ENCODE results near the gene SIK2. TPM values are rescaled to one million over a fixed set of nuclear protein-coding genes. Genes with fewer than 3 reads are reported as not detected.

SIK2 gene
- total RNA-seq, 1 donor from 2014 or later, result 16.3 TPM

GRCh38 chr11:111722501-111722900 is 120.3 kb downstream of the SIK2 start:
- H3K9me3 ChIP-seq (replicated peaks), result no peaks in the 10 kb centered on the region
- intact Hi-C loops (cut with micrococcal nuclease), result no loop called here

GRCh38 chr11:111723595-111723994 is 121.3 kb downstream of the SIK2 start:
- intact Hi-C loops (cut with micrococcal nuclease), result no loop called here
- DNase-seq, result no peak

More at GRCh38 chr11:111722501-111722900, 120.3 kb downstream of the SIK2 start:
- H3K4me1 ChIP-seq, result peaks cover 27% of the 10 kb centered on the region
- H3K4me3 ChIP-seq, result no peak overlapping the region
- H3K36me3 ChIP-seq, result peaks cover 90% of the 10 kb centered on the region
- no peak overlapping the region for H3K27ac ChIP-seq (replicated peaks)
- H3K27me3 ChIP-seq (ENCODE audit: low read depth), result no peaks in the 10 kb centered on the region
- TF ChIP-seq CTCF (IDR thresholded peaks at IDR 0.05; ENCODE audit: borderline replicate concordance), result no peak
- DNase-seq, result no peak

GRCh38 chr11:111724615-111725129 is 122.4 kb downstream of the SIK2 start:
- intact Hi-C loops (cut with micrococcal nuclease), result no loop called here

More at GRCh38 chr11:111723595-111723994, 121.3 kb downstream of the SIK2 start:
- Histone ChIP-seq H3K36me3 (peaks cover 88% of the 10 kb centered on the region), H3K27ac (replicated peaks) (peak overlapping the region; percentile 19), H3K4me1 (peaks cover 22% of the 10 kb centered on the region), H3K9me3 (replicated peaks) (no peaks in the 10 kb centered on the region), H3K4me3 (no peak overlapping the region), H3K27me3 (ENCODE audit: low read depth) (no peaks in the 10 kb centered on the region)
- TF ChIP-seq CTCF (IDR thresholded peaks at IDR 0.05; ENCODE audit: borderline replicate concordance), result no peak

GRCh38 chr11:111725621-111726020 is 123.4 kb downstream of the SIK2 start:
- no peak for TF ChIP-seq CTCF (IDR thresholded peaks at IDR 0.05; ENCODE audit: borderline replicate concordance)
- intact Hi-C loops (cut with micrococcal nuclease), result no loop called here
- Histone ChIP-seq H3K27me3 (ENCODE audit: low read depth) (no peaks in the 10 kb centered on the region), H3K27ac (replicated peaks) (no peak overlapping the region), H3K4me1 (peaks cover 31% of the 10 kb centered on the region), H3K4me3 (no peak overlapping the region), H3K9me3 (replicated peaks) (no peaks in the 10 kb centered on the region), H3K36me3 (peaks cover 69% of the 10 kb centered on the region)
- DNase-seq, result no peak

More at GRCh38 chr11:111724615-111725129, 122.4 kb downstream of the SIK2 start:
- H3K27ac ChIP-seq (replicated peaks), result no peak overlapping the region
- H3K4me3 ChIP-seq, result no peak overlapping the region
- peaks cover 27% of the 10 kb centered on the region for H3K4me1 ChIP-seq
- H3K36me3 ChIP-seq, result peaks cover 79% of the 10 kb centered on the region
- H3K27me3 ChIP-seq (ENCODE audit: low read depth), result no peaks in the 10 kb centered on the region
- TF ChIP-seq CTCF (IDR thresholded peaks at IDR 0.05; ENCODE audit: borderline replicate concordance), result no peak
- H3K9me3 ChIP-seq (replicated peaks), result no peaks in the 10 kb centered on the region
- no peak for DNase-seq

- Histone ChIP-seq H3K4me3 (no peak overlapping the region), H3K9me3 (replicated peaks) (no peaks in the 10 kb centered on the region), H3K4me1 (peaks cover 33% of the 10 kb centered on the region), H3K27me3 (ENCODE audit: low read depth) (no peaks in the 10 kb centered on the region), H3K36me3 (peaks cover 63% of the 10 kb centered on the region), H3K27ac (replicated peaks) (no peak overlapping the region)
- DNase-seq, result no peak
- intact Hi-C loops (cut with micrococcal nuclease), result no loop called here
- no peak for TF ChIP-seq CTCF (IDR thresholded peaks at IDR 0.05; ENCODE audit: borderline replicate concordance)
Measured at GRCh38 chr11:111726301-111726713, 124.1 kb downstream of the SIK2 start.
